T-helper 1 cell (primary cell): Measurements from ENCODE around the gene RNF20.
"Not testable (repeated sequence)": the region's sequence is repeated elsewhere in the genome, so short reads cannot be mapped to it uniquely, and the experiment has no call there.

ENCODE experiments used
- DNase-seq, 5 donors: peaks; one replicate each; pipeline ENCODE4 v3.0.0-alpha.2; 2012 to 2020
- total RNA-seq, 4 donors: gene quantifications; one replicate each; lab custom pipeline; 2026; lab: John Stamatoyannopoulos, UW

RNF20 gene
- 26.1 to 60.5 (median 53.0) reads per million in 4 donors for total RNA-seq

DNA sequence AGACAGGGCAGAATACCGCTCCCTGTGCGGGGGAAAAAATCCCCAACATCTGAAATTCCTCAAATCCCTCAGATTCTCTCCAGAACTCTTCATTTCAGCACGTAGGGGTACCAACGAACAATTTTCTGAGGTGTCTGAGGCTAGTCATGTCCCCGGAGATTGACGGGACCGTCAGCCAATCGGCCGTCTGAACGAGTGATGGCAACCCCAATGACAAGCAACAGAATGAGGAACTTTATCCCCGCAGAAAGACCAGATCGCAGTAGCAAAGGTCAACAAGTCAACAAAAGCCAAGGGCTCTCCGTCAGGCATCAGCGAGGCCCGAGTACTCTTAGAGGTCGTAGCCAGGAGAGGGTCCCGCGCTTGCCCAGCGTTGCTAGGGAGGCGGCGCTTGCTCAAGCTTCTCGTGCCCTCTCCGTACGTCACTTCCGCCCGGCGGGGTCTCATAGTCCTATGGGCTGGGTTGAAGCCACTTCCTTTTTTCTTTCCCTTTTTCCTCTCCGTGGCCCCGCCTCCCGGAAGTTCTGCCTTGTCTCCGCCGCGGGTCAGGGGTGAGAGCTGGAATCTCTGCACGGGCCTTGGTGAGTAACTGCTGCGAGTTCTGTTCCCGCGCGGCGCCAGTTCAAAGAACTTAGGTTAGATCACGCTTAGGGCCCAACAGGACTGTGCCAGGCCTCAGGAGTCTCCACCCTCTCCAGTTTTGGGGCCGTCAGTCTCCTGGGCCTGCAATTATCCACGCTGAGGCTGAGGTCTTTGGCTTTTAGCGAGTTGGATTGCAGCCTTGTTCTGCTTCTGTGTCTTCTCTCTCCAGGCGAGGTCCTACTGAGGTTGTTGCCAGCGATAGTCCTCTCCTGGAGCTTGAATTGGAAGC lies at the start of gene RNF20:
Gene RNF20 (plus strand): TSS at position 520 of the 871 bp plus-strand sequence. CDS start 1,571 bp downstream, outside the sequence.
- peak; percentile 97 to 100 (median 98) for DNase-seq

GRCh38 chr9:101484046-101484445 lies 49.6 kb upstream of the RNF20 start:
- DNase-seq: no peak

DNA sequence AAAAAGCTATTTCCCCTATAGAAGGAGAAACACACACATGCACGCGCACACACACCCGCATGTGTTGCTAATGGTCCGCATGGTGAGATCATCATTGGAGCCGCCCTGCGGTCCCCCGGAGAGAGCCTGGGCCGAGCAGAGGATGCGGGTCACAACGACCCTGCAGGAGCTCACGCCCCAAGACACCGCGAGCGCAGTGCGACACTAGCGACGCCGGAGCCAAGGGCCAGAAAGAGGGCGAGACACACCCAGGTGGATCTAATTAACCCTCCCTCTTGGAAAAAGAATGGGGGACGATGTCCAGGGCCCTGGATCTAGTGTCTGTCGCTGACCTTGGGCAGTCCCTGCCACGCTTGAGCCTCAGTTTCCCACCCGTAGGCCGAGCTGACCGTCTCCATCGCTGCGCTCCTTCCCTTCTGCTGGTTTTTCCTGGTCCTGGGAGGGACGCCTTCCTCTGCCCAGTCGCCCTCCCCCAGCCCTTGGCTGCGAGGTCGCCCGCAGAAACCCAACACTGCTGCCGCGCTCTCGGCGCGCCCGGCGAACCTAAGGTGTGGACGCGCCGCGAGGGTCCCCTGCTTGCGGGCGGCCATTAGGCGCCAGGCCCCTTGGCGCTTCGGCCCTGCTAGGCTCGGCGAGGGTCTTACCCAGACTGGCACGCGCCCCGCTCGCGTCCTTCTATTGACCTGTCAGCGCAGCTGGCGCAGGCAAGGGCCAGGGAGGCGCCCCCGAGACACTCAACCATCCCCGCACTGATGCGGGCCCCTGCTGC lies 47.5 kb upstream of the RNF20 start:
- DNase-seq: no peak

DNA sequence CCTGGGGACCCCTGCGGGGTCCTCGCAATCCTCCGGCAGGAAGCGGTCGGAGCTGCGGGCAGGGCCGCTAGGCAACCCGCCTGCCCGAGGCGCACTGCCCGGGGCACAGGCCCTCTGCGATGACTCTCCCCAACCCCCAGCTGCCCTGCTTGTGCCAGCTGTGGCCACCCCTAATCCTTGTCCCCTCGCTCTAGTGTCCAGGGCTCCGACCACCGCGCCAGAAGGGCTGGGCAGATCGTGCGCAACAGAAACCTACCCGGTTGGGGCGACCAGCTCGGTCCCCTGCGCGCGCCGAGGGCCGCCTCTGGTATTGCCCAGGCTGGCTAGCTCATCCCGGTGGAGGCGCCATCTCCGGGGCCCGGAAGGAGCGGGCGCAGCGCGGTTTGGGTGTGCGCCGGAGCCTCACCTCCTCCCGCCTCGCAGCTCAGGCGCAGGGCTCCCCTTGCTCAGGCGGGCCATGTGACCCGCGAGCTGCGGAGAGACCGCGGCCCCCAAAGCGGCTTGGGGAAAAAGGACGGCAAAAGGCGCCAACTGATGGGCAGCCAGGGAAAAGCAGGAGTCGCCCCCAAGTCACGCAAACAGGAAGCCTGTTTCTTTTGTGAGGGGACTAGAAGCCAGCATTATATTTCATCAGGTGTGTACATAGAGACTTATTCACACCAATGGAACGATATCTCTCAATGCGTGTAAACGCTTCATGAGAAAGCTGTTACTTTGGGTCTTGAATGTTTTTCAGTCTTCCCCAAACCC lies 46.8 kb upstream of the RNF20 start:
- DNase-seq: no peak

GRCh38 chr9:101487443-101487840 lies 46.2 kb upstream of the RNF20 start:
- no peak for DNase-seq

DNA sequence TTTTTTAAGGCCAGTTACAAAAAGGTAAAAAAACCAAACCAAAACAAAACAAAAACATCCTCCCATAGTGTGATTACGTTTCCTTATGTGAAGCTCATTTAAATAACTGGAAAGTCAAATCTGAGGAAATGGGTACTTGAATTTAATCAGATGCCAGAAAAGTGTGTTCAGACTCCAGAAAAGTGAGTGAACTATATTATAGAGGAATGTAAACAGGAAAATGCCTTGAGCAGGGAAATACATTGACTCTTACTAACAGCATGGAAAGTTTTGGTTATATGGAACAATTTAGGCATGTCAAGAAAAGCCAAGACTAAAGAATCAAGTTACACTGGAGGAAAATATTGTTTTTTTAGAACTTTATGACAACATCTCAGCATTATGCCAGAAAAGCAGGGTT lies 37.8 kb upstream of the RNF20 start:
- no peak for DNase-seq

GRCh38 chr9:101498323-101498722 lies 35.3 kb upstream of the RNF20 start:
- no peak for DNase-seq

- no peak for DNase-seq
Observed at GRCh38 chr9:101504188-101504587, 29.5 kb upstream of the RNF20 start.

DNA sequence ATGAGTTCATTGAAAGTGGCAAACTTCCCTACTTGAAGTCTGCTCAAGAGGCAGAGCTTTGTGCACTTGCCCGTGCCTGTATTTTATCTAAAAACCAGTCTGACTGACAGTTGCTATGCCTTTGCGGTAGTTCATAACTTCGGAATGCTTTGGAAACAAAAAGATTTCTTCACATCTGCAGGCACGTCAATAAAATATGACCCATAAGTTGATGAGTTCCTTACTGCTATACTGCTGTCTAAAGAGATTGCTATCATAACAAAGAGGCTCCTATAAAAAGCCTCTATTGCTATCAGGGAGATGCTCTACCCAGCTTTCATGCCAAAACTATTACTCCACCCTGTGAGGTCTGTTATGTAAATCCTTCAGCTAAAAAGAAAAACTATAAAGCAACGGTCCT lies 25.4 kb upstream of the RNF20 start:
- DNase-seq: no peak

- no peak for DNase-seq
Observed at GRCh38 chr9:101509572-101509971, 24.1 kb upstream of the RNF20 start.

GRCh38 chr9:101510459-101510858 lies 23.2 kb upstream of the RNF20 start:
- peak in 1 of 5 donors; percentile 20 for DNase-seq

GRCh38 chr9:101511009-101511408 lies 22.6 kb upstream of the RNF20 start:
- no peak for DNase-seq

GRCh38 chr9:101512116-101512515 lies 21.5 kb upstream of the RNF20 start:
- DNase-seq: no peak

DNA sequence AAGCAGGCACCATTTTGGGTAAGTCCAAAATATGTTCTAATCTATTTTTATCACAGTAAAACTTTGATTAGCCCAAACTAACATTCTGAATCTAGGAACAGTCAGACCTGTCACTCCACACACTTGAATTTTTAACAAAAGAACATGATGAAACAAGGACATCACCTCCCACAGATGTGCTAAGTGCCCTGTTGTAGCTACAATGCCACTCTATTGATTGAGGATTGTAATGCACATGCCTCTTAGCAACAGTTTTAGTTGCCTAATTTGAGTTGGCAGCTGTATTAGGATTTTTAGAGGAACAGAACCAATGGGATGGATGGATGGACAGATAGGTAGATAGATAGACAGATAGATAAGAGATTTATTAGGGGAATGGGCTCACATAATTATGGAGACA lies 20.3 kb upstream of the RNF20 start:
- no peak for DNase-seq

- DNase-seq: no peak
Observed at GRCh38 chr9:101514071-101514470, 19.6 kb upstream of the RNF20 start.

- DNase-seq: no peak
Observed at GRCh38 chr9:101516655-101517054, 17.0 kb upstream of the RNF20 start.

- DNase-seq: not testable (repeated sequence)
Observed at GRCh38 chr9:101518489-101518888, 15.2 kb upstream of the RNF20 start.

DNA sequence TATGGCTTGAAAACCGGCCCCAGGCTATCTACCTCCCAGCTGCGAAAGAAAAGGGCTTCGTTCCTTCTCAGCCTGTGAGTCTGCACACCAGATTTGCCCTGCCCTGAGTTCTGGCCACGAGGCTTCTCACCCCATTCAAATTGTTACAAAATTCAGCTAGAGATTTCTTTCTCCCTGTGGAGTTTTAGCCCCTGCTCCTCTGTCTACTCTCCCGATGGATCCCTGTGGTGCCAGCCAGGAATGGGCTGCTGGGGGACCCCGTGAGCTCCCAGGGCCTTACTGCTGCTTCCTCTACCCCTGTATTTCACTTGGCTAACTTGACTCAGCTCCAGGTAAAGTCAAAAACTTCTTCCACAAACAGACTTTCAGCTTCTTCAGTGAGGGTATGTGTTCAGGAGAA lies 9.3 kb upstream of the RNF20 start:
- no peak for DNase-seq

DNA sequence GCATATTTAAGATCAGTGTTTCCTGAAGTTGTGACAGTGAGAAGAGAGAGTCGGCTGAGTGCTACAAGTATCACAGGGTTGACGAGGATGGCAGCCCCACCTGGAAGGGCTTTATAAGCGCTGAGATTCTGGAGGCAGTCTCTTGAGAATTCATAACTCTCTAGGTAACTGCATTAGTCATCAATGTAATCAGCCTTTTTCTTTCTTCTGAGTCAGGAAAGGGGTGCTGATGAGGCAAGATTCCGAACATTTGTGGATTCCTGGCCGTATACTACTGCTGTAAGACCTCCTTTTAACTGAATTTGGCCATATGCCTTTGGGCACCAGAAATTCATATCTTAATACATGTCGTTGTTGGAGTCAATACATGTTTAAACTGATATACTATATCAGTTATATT lies 6.6 kb upstream of the RNF20 start:
- no peak for DNase-seq

DNA sequence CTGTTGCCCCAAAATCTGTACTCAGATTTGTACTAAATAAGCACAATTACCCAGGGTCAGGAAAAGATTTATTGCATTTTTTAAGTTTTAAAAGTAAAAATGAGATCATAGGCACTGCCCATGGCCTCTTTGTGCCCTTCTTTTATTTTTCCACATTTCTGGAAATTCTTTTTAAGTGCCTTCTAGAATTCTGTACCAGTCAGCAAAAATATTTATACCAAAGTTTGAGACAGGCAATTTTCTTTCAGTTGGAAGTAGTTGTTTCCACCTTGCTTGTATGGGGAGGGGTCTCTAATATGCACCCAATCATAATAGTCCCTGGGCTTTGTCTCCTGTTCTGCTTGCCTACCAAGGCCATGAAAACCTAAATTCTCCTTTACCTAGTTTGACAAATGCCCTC lies 5.6 kb upstream of the RNF20 start:
- DNase-seq: no peak

DNA sequence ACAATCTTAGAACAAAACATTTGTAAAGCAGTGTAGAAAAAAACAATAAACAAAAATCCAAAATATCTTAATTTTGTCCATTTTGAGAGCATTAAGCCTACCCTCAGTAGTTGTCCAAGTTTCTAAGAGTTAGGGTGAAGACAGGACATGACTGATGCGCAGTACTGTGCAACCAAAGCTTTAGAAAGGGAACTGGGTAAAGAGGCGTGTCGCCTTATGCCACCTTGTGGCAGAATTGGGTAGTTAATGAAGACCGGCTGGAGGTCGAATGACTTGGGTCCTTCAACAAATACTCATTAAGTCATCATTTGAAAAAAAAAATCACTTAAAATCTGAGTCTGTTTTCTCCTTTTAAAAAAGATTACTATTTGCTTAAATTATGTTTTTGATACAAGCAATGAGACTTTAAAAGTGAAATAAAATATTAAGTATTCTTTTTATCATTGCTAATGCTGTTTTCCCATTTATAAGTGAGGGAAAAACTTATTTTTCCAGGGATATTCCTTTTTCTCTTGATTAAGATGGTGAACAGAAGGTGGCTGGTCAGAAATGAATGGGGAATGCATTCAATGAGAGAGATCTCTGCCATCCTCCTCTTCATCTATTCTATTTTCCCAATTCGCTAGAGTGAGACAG lies 3.5 kb upstream of the RNF20 start:
- DNase-seq: peak; percentile 18 to 77 (median 48)

- DNase-seq: no peak
Observed at GRCh38 chr9:101536351-101536750, 2.7 kb downstream of the RNF20 start.

GRCh38 chr9:101536938-101537337 lies 3.3 kb downstream of the RNF20 start:
- no peak for DNase-seq
